Posterior vena cava (tissue), 2 donors: ENCODE data around the gene BIRC6. TPM values are rescaled to one million over a fixed set of nuclear protein-coding genes. Genes with fewer than 3 reads are reported as not detected.

Experiments used
- DNase-seq: peaks from one replicate; pipeline ENCODE4 v3.0.0-alpha.2; 2020; ENCODE audit warnings: low spot score
- intact Hi-C, 2 donors: fragments of 100-400 bp; cut with DNase I; formaldehyde crosslinking; loops; one replicate each; pipeline versions ENCODE4 v1.14.1 to v1.14.2; 2022 to 2023
- total RNA-seq, 2 donors: library from RNA; stranded (reverse); fragmentation: NEBNext Ultra II Directional; extraction: Animal tissue kit (Norgen Biotek cat#: 25700); gene quantifications; one replicate each; pipeline ENCODE4 v1.2.1, GENCODE V29; 2021
- donor health status: DM: yes; HTN: yes; CAD: no.
- donor health status: DM: yes; HTN: yes; CAD: no.

BIRC6 gene
- total RNA-seq, 2 donors from 2014 or later, result 94.2 to 113 TPM

DNA sequence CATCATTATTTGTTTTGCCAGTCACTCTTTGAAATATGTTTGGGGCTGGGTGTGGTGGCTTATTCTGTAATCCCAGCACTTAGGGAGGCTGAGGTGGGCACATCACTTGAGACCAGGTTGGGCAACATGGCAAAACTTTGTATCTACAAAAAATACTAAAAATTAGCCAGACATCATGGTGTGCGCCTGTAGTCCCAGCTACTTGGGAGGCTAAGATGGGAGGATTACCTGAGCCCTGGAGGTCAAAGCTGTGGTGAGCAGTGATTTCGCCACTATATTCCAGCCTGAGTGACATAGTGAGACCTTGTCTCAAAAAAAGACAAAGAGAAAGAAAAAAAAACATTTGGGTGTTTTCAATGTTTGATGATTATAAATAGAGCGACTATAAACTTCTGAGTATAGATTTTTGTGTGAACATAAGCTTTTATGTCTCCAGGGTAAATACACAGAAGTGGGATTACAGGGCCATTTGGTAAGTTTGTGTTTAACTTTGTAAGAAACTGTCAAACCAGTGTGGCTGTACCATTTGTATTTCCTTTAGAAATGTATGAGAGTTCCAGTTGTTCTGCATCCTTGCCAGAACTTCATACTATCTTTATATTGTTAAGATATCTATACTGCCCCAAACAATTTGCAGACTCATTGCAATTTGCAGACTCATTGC lies 15.8 kb downstream of the BIRC6 start:
- intact Hi-C loops, result no loop called here
- DNase-seq, result no peak

DNA sequence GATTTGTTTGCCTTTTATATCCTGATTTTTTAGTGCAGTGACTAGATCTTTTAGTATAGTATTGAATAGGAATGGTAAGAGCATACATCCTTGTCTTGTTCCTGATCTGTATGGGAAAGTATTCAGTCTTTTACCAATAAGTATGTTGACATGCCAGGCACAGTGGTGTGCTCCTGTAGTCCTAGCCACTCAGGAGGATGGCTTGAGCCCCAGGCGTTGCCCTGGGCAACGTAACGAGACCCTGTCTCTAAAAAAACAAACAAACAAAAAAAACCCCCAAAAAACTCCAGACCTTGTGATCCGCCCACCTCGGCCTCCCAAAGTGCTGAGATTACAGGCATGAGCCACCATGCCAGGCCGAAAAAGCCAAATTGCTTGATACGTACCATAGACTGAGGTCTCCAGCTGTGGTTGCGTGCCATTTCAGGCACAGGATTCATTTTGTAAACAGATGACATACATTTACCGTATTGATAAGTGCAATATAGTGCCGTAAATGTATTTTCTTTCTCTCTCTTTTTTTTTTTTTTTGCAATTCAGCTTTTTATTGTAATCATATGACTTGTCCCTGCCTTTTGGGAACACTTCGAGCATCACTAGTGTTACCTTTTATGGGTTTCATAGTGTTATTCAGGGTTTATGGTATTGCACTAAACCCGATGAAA lies 18.5 kb downstream of the BIRC6 start:
- intact Hi-C loops, result no loop called here
- no peak for DNase-seq

DNA sequence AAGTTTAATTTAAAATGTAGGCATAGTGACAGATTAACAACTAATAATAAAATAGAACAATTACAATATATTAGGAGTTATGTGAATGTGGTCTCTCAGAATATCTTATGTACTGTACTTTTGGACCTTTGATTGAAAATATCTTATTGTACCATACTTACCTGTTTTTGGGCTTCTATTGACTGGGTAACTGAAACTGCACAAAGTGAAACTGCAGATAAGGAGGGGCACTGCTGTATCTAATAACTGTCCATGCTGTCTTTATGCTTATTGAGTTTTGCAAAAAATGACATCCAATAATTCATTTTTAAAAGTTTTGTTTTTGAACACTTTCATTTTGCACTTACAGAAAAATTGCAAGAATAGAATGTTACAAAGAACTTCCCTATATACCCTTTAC lies 19.9 kb downstream of the BIRC6 start:
- DNase-seq, result no peak
- intact Hi-C loops, result no loop called here

DNA sequence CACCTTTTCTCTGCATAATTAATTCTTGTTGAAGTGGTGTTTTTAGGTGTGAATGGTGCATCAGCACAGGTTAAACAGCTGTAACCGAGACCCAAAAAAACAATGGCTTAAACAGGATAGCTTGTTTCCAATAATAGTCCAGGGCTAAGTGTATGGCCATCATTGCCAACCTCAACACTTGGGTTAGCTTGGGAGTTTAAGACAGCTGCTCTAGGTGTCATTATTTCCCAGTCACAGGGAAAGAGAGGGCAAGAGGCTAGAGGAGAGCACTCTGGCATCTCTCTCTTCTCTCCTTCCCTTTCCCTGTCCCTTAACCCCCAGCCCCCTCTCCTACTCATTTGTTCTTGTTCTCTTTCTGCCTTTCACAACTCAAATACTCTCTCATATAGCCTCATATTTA lies 21.1 kb downstream of the BIRC6 start:
- DNase-seq, result no peak
- intact Hi-C loops, result no loop called here

DNA sequence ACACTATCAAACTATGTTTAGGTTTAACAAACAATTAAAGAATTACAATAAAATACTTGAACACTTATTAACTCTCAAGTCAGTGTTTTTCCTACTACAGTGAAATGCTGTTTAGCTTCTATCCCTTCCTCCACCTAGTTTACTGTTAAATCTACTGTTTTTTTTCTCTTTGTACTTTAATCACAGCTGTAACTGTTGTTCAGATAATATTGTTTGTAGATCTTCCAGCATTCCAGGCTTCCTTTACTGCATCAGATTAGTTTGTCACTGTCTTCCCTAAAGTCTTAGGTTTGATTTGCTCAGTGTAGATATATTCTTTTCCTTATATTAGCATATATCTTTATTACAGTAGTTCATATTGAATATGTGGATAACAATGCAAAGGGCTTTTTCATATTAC lies 22.5 kb downstream of the BIRC6 start:
- intact Hi-C loops, result no loop called here
- no peak for DNase-seq

DNA sequence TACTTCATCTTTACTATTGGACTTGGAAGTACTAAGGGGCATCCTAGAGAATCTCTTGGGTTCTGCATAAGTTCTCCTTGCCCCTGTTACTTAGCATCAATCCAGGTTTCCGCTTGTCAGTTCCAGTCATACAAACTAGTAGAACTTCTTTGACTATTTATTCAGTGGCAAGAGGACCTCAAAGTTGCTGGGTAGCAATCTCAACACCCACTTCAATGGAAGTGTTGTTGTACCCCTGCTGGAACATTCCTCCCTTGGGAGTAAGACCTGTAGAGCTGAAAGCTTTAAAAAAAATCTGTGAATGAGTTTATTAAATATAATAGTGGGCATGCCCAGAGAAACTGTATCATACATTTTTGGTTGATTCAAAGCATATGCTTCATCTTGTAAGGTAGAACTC lies 27.0 kb downstream of the BIRC6 start:
- intact Hi-C loops, result no loop called here
- no peak for DNase-seq

DNA sequence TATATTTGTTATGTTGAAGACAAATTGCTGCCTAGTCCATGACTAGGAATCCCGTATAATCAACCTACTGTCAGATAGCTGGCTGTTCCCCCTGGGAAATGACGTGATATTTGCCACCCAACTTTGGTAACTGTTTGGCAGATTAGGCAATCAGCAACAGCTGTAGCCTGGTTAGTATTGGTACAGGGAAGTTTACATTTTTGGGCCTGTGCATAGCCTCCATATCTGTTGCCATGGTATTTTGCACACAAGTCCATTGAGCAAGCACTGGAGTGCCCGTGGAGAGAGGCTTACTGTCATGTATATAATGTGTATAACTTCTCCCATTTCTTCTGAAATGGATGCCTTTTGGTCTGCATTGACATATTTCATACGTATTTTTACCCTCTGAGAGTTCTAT lies 27.7 kb downstream of the BIRC6 start:
- intact Hi-C loops, result no loop called here
- DNase-seq, result no peak

DNA sequence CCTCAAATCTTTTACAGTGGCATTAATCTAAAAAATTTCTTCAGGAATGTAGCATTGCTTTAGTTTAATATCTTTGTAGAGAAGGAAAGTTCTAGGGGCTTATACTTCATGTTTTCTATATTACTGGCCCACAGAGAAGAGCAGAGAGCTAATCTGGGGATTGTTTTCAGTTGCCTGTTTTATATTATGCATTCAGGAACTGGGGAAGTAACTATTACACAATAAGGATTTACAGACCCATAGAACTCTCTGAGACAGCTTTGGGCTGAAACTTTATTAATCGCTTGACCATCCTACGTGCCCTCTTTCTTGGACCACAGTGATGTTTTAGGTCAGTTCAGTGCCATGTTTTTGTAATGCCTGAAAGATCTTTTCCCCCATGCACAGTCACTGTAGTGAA lies 29.9 kb downstream of the BIRC6 start:
- intact Hi-C loops, result loop anchor here in 1 of 2 donors (5.0 kb wide), 1 partner anchor 1266 kb away; no protein-coding TSS in a partner anchor
- no peak for DNase-seq

DNA sequence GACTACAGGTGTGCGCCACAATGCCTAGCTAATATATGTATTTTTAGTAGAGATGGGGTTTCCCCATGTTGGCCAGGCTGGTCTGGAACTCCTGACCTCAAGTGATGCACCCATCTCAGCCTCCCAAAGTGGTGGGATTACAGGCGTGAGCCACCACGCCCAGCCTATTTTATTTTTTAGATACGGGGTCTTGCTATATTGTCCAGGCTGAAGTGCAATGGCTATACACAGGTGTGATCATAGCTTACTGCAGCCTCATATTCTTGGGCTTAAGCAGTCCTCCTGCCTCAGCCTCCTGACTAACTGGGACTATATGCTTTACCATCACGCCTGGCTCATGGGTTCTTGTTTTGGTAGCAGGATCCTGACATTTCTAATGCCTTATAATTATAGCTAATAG lies 42.4 kb downstream of the BIRC6 start:
- DNase-seq, result no peak
- intact Hi-C loops, result no loop called here

DNA sequence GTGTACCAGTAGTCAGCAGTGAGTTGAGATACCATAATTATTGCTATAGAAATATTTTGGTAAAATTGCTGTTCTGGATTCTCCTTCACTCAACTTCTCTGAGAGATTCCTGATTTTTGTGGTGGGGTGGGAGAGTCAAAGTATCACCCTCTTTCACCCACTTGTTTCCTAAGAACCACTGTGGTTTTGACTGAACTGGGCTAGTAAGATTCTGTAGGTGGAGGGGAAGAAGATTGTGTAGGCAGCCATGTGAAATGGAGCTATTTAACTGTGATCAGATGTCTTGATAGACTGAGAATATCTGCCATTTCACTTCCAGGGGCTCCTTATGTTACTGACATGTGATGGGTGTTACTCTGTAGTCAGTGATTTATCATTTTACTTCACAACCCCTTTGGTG lies 45.3 kb downstream of the BIRC6 start:
- intact Hi-C loops, result no loop called here
- no peak for DNase-seq

DNA sequence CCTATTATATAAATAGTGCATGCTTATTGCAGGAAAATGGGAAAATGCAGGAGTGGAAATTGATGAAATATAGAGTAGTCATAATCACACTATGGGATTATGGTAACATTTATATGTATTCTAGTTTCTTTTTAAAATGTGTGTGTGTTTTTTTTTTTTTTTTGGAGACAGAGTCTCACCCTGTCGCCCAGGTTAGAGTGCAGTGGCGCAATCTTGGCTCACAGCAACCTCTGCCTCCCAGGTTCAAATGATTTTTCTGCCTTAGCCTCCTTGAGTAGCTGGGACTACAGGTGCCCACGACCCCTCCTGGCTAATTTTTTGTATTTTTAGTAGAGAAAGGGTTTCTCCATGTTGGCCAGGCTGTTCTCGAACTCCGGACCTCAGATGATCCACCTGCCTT lies 47.0 kb downstream of the BIRC6 start:
- DNase-seq, result no peak
- intact Hi-C loops, result no loop called here

DNA sequence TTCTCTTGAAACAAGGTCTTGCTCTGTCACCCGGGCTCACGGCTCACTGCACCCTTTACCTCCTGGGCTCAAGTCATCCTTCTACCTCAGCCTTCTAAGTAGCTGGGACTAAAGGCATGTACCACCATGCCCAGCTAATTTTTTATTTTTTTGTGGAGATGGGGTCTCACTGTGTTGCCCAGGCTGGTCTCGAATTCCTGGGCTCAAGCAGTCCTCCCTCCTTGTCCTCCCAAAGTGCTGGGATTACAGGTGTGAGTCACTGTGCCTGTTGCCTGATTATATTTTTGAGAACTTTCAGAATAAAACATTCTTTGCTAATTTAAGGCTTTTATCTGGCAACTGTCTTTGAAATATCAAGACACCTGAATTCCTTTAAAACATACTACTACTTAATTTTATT lies 47.9 kb downstream of the BIRC6 start:
- intact Hi-C loops, result no loop called here
- no peak for DNase-seq

DNA sequence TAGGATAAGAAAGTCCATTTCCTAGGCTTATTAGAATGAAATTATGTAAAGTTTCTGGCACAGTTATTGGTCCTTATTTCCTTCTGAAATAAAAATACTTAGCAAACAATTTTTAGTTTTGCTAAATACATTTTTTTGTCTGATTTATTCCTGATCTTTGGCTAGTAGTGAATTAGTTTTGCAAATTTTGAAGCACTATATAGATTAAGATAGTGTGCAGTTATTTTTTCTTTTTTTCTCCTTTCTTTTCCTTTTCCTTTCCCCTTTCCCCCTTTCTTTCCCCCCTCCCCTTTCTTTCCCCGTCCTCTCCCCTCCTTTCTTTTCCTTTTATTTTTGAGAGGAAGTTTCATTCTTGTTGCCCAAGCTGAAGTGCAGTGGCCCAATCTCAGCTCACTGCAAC lies 59.7 kb downstream of the BIRC6 start:
- intact Hi-C loops, result no loop called here
- no peak for DNase-seq

DNA sequence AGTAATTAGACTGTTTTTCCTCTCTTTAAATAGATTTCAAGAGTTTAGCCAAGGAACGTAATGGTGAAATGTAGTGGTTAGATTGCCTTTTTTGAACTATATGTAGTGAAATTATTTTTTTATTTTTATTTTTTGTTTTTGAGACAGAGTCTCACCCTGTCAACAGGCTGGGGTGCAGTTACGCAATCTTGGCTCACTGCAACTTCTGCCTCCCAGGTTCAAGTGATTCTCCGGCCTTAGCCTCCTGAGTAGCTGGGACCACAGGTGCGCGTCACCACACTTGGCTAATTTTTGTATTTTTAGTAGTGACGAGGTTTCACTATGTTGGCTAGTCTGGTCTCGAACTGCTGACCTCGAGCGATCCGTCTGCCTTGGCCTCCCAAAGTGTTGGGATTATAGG lies 60.8 kb downstream of the BIRC6 start:
- intact Hi-C loops, result no loop called here
- no peak for DNase-seq

DNA sequence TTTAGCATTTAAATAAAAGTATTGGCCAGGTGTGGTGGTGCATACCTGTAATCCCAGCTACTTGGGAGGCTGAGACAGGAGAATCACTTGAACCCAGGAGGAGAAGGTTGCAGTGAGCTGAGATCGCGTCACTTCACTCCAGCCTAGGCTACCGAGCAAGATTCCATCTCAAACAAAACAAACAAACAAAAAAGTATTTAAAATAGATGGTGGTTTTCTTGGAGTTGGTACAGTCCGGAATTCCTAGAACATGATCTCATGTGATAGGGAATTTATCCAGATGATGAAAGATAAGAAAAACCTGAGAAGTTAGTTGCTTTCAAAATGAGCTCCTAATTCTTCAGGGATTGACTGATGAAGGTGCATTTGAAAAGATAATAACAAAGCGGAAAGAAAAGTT lies 62.0 kb downstream of the BIRC6 start:
- no peak for DNase-seq
- intact Hi-C loops, result no loop called here

DNA sequence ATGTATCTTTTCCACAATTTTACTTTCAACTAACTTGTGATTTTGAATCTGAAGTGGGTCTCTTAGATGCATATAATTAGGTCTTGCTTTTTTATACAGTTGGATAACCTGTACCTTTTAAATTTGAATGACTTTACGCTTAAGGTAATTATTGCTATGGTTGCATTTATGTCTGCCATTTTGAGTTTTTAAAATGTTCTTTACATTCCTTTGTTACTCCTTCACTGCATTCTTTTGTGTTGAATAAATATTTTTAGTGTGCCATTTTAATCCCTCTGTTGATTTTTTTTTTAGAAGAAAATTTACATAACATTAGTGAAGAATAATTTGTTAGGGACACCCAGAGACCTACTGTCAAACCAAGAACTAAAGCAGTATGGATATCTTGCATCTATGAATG lies 65.3 kb downstream of the BIRC6 start:
- no peak for DNase-seq
- intact Hi-C loops, result no loop called here

DNA sequence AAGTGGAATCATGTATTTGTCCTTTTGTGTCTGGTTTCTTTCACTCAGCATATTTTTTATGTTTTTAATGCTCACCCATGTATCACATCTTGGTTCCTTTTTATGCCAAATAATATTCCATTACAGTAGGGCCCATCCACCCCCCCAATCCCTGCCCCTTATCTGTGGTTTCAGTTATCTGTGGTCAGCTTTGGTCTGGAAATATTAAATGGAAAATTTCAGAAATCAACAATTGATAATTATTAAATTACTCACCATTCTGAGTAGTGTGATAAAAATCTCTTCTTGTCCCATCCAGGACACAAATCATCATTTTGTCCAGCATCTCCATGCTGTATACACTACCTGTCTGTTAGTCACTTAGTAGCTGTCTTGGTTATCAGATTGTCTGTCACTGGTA lies 66.7 kb downstream of the BIRC6 start:
- DNase-seq, result no peak
- intact Hi-C loops, result no loop called here

DNA sequence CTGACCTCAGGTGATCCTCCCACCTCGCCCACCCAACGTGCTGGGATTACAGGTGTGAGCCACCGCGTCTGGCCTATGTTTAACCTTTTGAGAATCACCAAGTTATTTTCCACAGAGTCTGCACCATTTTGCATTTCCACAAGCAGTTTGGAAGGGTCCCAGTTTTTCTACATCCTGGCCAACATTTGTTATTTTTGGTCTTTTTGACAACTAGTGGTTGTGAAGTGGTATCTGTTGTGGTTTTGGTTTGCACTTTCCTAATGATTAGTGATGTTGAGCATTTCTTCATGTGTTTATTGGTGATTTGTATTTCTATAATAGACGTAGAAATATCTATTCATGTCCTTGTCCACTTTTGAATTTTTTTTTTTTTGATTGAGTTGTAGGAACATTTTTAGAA lies 67.9 kb downstream of the BIRC6 start:
- no peak for DNase-seq
- intact Hi-C loops, result no loop called here

DNA sequence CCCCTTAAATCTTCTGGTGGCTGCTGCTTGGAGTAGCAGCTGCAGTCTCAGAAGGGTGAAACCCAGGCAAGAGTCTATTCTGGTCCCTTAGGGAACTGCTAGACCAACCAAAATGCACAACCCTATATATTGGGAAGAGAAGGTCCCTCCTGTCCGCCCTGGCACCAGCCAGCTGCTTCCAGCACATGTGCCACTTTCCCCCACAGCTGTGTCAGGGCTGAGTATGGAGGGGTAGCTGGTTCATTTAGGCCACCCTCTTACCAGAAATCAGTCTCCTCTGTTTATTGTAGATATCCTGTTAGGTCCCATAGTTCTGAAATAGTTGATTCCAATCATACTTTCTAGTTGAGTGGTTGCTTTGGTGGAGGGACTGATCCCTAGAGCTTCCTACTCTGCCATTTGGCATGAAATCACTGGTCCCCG lies 68.9 kb downstream of the BIRC6 start:
- intact Hi-C loops, result no loop called here
- no peak for DNase-seq

DNA sequence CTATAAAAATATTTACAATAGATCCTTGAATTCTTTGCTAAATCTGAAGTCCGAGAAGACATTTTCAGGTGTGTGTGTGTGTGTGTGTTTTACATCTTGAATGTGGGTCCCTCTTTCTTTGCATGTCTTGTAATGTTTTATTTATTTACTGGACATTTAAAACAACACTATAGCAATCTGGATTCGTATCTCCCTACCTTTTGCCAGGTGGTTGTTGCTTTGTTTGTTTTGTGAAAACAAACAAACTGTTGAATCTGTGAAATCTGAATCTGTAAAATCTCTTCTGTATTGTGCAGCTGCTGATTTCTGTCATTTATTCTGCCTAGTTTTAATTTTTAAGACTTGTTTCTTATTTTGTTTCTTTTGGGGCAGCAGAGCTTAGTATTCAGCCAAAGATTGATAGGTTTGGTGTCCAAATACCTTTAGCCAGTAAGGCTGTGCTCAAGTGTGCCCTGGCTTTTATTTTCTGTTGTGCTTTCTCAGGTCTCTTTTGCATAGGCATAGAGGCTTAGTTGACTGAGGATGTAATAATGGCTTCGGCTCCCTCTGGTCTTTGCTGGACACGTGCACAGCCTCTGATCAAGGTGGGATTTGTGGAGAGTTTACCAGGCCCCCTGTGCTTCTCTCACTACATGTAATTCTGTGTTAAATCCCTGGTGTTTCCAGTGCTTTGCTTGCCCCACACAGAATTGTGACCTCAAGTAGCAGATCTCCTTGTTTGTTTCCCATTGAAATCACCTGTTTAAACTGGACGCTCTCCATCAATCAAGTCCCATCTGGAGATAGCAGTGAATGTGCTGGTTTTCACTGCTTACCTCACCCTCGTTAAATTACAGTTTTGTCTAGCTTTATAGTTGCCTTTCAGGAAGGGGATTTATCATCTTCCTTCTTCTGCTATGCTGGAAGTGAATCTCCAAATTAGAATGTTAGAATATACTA lies 71.1 kb downstream of the BIRC6 start:
- intact Hi-C loops, result no loop called here
- no peak for DNase-seq
